NCI-H2227 treated with DMSO at 0.1 percent for 48 hours (cell line): ENCODE measurements around the gene NT5DC2.
"Not testable (repeated sequence)": the region's sequence is repeated elsewhere in the genome, so short reads cannot be mapped to it uniquely, and the experiment has no call there.

ENCODE experiments used
- DNase-seq: peaks from one replicate; lab custom pipeline; 2025; lab: John Stamatoyannopoulos, UW

NT5DC2 gene

DNA sequence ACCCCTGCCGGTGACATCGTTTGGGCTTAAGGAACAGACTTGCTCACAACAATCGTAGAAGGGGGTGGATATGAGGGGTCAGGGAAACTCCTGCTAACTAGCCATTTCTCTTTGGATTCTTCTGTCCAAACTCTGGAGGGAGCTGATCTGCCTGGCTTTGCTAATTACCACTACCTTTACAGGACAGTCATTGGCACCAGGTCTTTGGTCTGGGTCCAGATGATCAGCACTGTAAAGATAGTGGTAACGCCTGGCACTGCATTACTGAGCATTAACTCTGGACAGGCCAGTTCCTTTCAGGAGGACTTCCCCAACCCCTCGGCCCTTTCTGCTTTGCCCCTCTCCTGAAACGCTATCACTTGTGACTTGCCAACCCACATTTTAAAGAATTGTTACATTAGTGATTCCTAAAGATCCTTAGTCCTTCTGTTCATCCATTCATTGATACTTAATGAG is 3.5 kb upstream of the NT5DC2 start:
- DNase-seq, result no peak

DNA sequence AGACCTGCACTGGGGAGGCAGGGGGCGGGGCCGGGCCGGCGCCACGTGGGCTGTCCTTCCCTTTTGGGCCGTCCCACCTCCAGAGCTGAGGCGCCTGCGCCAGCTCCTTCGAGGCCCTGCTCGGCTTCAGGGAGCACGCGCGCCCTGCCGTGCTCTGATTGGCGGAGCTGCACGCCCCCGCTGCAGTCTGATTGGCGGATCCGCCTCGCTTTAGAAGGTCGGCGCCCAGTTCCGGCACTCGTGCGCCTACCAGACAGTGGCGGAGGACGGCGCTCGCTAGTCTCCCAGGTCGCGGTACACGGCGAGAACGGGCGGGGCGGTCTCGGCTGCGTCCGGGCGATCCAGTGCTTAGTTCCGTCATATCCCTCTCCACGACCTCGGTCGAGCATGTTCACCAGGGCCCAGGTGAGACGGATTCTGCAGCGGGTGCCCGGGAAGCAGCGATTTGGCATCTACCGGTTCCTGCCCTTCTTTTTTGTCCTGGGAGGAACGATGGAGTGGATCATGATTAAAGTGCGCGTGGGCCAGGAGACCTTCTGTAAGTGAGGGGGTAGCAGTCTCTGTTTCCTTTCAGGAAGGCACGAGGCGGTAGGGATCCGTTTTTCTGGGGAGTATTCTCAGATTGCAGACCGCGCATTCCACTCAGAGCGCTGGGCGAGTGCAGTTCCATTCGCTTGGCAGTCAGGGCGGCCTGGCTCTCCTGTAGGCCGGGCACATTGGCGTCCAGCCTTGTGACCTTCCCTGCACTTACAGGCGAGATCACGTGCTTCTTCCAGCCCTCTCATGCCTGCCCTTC is 2.9 kb upstream of the NT5DC2 start, which contains the start of gene UQCC5:
UQCC5 (plus strand) TSS at position 237 of the 796 bp plus-strand sequence; CDS start at position 388, 151 bp downstream.
- peak; percentile 86 for DNase-seq

- no peak for DNase-seq
Observed at GRCh38 chr3:52536112-52536368, 2.4 kb upstream of the NT5DC2 start.

DNA sequence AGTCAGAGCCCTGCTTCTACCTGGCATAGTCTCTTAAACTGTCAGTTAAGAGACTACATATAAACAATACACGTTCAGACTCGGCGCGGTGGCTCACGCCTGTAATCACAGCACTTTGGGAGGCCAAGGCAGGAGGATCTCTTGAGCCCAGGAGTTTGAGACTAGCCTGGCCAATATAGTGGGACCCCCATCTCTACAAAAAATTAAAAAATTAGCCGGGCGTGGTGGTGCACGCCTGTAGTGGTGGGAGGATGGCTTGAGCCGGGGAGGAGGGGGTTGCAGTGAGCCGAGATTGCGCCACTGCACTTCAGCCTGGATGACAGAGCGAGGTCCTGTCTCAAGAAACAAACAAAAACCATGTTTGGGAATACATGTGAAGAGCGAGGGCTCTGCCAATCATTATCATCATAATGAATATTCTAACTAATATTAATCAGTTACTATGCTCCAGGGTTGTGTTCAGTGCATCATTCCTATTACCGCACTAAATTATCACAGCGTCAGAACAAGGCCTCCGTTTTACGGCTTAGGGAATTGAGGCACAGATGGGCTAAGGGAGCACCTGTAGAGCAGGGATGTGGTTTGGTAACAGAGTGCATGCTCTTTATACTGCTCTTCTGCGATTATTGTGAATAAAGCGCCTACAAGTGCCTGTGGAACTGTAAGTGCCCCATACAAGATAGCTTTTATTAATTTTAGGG is 1.9 kb upstream of the NT5DC2 start:
- DNase-seq, result no peak

DNA sequence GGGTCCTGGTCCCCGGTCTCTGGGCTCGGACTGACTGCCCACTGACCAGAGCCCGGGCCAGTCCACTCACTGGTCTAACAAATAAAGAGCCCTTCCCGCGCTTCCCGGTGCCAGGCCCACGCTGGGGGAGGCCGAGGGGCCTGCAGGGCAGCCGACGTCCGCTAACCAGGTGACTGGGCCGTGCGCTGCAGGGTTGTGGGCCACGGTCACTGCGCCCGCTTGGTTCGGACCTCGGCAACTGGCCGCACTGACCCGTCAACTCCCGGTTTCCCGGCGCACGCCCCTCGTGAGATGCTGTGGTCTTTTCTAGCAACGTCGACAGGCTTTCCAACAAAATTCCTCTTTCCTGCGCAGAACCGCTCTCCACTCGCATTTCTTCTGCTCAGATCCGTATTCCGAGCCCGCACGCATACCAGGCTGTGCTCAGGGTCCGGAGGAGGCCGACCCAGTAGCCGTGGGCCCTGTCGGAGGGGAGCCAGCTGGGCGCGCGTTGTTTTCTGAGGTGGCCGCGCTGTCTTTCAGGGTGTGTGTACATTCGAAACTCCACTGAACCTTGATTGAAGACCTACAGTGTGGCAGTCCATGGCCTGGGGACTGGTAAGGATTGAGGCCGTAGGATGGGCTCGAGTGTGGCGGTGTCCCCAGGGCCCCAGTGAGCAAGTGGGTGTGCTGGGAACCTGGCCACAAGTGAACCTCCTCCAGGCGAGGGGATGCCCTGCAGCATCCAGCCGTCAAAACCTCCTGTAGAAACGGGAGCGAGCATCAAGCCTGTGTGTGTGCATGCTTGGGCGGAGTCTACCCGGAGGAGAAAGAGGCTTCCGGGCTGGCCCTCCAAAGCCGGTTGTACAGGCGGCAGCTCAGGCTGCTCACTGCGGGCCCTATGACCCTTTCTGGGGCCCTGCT is 875 bp upstream of the NT5DC2 start:
- DNase-seq, result peak; percentile 12

DNA sequence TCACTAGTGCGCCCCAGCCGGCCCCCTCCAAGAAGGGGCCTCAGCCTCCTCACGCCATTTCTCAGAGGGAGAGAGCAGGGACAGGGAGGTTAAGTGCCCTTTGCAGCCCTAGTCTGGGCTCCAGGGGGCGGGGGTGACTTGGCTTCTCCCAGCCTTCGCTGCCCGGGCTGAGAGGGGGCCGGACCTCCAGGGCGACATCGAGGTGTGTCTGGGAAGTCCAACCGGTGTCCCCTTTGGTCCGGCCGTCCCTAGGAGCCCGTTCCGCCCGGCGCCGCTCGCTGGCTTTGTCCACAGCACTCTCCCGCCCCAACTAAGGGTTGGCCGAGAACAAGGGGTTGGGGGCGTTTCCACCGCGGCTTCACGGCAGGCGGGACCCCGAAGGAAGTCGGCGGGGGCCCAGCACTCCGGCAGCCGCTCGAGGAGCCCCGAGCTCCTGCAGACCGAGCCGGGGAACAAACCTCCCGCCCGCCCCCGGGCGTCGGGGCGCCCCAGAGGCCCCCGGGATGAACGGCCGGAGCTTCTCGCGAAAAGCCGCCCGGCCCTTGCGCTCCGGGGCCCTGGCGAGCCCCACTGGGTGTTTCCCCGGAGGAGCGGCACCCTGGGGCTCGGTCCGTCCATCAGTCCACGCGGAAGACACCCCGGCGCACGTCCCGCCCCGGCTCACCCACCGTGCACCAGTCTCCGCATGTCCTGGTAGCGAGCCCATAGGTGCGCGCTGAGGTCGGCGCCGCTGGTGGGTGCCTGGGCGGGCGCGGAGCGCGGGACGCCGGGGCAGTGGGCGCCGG is 627 bp downstream of the NT5DC2 start:
- DNase-seq, result no peak

DNA sequence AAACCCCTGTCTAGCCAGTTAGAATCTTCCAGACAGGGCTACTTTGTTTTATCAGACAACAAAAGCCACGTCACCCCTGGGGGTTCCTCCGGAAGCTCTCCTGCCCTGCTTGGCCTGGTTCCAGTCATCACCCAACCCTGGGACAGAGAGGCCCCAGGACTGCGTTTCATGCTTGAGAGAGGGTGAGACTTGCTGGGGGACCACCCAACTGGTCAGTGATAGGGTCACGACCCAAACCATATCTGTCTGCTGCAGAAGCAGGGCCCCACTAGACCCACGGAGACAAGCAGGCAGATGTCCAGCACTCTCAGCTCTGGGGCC is 1.2 kb downstream of the NT5DC2 start:
- no peak for DNase-seq

DNA sequence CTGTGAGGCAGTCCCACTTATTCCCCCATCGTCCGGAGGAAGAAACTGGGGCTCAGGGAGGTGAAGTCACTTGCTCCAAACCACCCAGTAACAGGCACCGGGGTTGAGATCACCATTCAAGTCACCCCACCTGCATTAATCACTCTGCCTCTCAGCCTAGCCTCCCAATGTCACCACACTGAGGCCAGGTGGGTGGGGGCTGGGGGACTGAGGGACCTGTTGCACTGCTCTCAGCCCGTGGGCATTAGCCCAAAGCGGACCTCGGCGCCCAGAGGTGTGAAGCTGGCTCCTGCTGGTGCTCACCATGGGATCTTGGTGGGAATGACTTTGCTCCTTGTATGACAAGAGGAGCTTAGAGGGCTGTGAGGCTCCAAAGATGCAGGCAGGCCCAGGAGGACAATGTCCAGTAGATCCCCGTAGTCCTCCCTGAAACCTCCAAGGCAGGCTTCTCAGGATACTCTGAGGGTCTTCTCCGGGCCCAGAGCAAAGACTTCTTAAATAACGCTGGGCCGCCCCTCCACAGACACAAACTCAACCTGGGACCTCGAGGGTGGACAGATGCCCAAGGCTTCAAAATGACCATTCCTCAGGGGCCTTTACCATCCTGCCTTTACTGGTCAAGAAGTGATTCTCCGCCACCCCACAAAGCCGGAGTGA is 1.7 kb downstream of the NT5DC2 start:
- no peak for DNase-seq

GRCh38 chr3:52530918-52531826 is 2.5 kb downstream of the NT5DC2 start:
- no peak for DNase-seq

GRCh38 chr3:52529376-52530333 is 4.0 kb downstream of the NT5DC2 start:
- no peak for DNase-seq

GRCh38 chr3:52528586-52529375 is 4.9 kb downstream of the NT5DC2 start:
- no peak for DNase-seq

- DNase-seq, result no peak
Observed at GRCh38 chr3:52527732-52528585, 5.7 kb downstream of the NT5DC2 start.

GRCh38 chr3:52527039-52527731 is 6.5 kb downstream of the NT5DC2 start:
- no peak for DNase-seq

DNA sequence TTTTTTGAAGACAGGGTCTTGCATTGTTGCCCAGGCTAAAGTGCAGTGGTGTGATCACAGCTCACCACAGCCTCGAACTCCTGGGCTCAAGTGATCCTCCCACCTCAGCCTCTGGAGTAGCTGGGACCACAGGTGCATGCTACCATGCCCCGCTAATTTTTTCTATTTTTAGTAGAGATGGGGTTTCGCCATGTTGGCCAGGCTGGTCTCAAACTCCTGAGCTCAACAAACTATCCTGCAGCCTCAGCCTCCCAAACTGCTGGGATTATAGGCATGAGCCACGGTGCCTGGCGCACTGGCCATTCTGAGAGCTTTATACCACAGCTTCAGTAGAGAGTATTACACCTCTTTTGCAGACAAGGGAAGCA is 7.0 kb downstream of the NT5DC2 start:
- DNase-seq, result not testable (repeated sequence)

DNA sequence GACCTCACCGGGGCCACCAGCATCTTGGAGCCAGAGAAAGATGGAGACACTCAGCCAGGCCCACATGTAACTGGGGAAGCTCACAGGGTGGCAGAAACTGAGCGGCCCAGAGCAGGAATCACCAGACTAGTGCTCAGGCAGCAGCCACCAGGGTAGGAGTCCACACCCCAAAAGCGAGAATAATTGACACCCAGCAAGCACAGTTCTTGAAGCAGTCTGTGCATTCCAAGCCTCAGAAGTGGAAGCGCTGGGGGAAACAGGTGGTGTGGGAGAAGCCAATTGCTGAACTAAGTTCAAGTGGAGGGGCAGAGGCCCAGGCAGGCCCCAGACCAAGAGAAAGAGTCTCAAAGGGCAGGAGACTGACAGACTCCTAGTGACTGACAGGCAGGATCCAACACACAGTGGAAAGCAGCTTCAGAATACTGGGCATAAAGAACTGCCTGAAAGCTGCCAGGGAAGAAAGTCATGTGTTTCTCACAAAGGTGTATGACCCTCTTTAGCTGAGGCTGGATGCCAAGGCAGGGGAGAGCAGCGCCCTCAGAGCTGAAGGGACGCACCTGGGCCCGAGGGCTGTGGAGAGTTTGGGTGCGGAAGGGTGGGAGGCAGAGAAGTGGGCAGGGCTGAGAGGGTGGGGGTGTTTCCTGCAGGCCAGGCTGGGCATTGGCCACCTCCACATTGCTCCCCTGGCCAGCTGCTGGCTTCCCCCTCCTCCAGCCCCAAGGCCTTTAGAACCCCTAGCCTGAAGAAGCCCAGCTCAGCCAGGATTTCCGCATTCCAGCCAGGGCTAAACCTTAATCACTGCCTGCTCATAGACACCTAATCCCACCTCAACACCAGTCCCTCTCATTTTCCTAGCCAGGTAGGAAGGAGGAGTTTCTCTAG is 7.7 kb downstream of the NT5DC2 start:
- DNase-seq, result no peak
